Endothelial cell of umbilical vein (primary cell): ENCODE data around the gene LRCH1. TPM values are rescaled to one million over a fixed set of nuclear protein-coding genes. Genes with fewer than 3 reads are reported as not detected.

ENCODE experiments used
- BruUV-seq: library from RNA; stranded (reverse); fragments of 400-500 nt; replicated peaks from 2 replicates; lab custom pipeline; 2021; lab: Mats Ljungman, UMichigan
- CTCF ChIA-PET: fragments of 300-600, 350-600 bp; sonication (Branson Sonifier 250); formaldehyde crosslinking; loops from one replicate; lab custom pipeline; 2021; ENCODE audit warnings: antibody characterized with exemption, inconsistent platforms; lab: Charles Lee
- POLR2A ChIA-PET: fragments of 300-600, 350-600 bp; sonication (Branson Sonifier 250); formaldehyde crosslinking; loops from one replicate; lab custom pipeline; 2021; ENCODE audit warnings: antibody characterized with exemption, inconsistent platforms; lab: Charles Lee
- DNase-seq: peaks from one replicate; pipeline ENCODE4 v3.0.0-alpha.2; 2011; ENCODE audit warnings: low read depth, low spot score
- FAIRE-seq: peaks from 2 replicates; lab custom pipeline; 2011; peaks lifted over from hg19 to GRCh38; lab: Jason Lieb, UNC
- H2AFZ ChIP-seq: 2 replicates; pipeline ENCODE4 v1.6.0; 2012; ENCODE audit warnings: low read depth, low read length, control low read depth, inconsistent platforms
- H3K27ac ChIP-seq: 2 replicates; pipeline ENCODE4 v1.5.1; 2011; ENCODE audit warnings: low read depth, mild to moderate bottlenecking, control low read depth, low read length, moderate library complexity; ENCODE audit not compliant: insufficient read depth
- H3K27me3 ChIP-seq, 2 experiments: 2 replicates each; pipeline versions ENCODE4 v1.6.0 to v1.6.1; 2011; ENCODE audit warnings: low read length in 2 of 2, mixed read lengths in 1 of 2; ENCODE audit not compliant: control insufficient read depth in 2 of 2, insufficient read depth in 2 of 2
- H3K36me3 ChIP-seq, 2 experiments: 2 replicates in 1 of 2; 3 replicates in 1 of 2; pipeline ENCODE4 v1.5.1; 2011; ENCODE audit warnings: low read length in 2 of 2, mild to moderate bottlenecking in 1 of 2, moderate library complexity in 1 of 2; ENCODE audit not compliant: control insufficient read depth in 2 of 2, insufficient read depth in 2 of 2; ENCODE audit errors: extremely low read depth in 1 of 2
- H3K4me1 ChIP-seq: 3 replicates; pipeline ENCODE4 v1.5.1; 2011; ENCODE audit warnings: mild to moderate bottlenecking, low read length; ENCODE audit not compliant: control insufficient read depth, insufficient read depth; ENCODE audit errors: extremely low read depth
- H3K4me2 ChIP-seq: 2 replicates; pipeline ENCODE4 v1.6.1; 2011; ENCODE audit warnings: low read length, control low read depth, mixed read lengths; ENCODE audit not compliant: insufficient read depth
- H3K4me3 ChIP-seq, 3 experiments: fragments of 200-600 bp in 1 of 3; sonication (generic), shearing (Covaris generic) in 1 of 3; replicated peaks in 1 of 3; 2 replicates each; pipeline ENCODE4 v1.5.1; 2011 to 2016; ENCODE audit warnings: control low read depth in 3 of 3, low read length in 3 of 3, mild to moderate bottlenecking in 2 of 3, inconsistent platforms in 1 of 3, low read depth in 1 of 3, moderate library complexity in 1 of 3; ENCODE audit not compliant: insufficient read depth in 1 of 3
- H3K79me2 ChIP-seq: 2 replicates; pipeline ENCODE4 v1.6.0; 2012; ENCODE audit warnings: low read length, inconsistent platforms; ENCODE audit not compliant: control insufficient read depth, insufficient read depth
- H3K9ac ChIP-seq: replicated peaks from 2 replicates; pipeline ENCODE3; 2011; ENCODE audit warnings: low read length, control low read depth; ENCODE audit not compliant: insufficient read depth; ENCODE audit errors: extremely low read depth
- H3K9me1 ChIP-seq: replicated peaks from 3 replicates; pipeline ENCODE4 v1.6.0; 2011; ENCODE audit warnings: mild to moderate bottlenecking, low read length; ENCODE audit not compliant: control insufficient read depth, insufficient read depth; ENCODE audit errors: extremely low read depth
- H3K9me3 ChIP-seq: replicated peaks from 2 replicates; pipeline ENCODE4 v1.5.1; 2012; ENCODE audit warnings: low read length, inconsistent platforms; ENCODE audit not compliant: control insufficient read depth, insufficient read depth
- H4K20me1 ChIP-seq: replicated peaks from 2 replicates; pipeline ENCODE3; 2011; ENCODE audit warnings: mild to moderate bottlenecking, low read length; ENCODE audit not compliant: control insufficient read depth, insufficient read depth; ENCODE audit errors: extremely low read depth
- CTCF ChIP-seq, 2 donors: IDR thresholded peaks; 1 replicate in 1 of 2; 2 replicates in 1 of 2; pipeline ENCODE4 v1.5.1; 2011; ENCODE audit warnings: low read length in 2 of 2, mild to moderate bottlenecking in 2 of 2, moderate library complexity in 2 of 2, control low read depth in 1 of 2, inconsistent platforms in 1 of 2, low read depth in 1 of 2; ENCODE audit not compliant: insufficient read depth in 1 of 2; ENCODE audit errors: extremely low read depth in 1 of 2
- EZH2 ChIP-seq: IDR thresholded peaks from 2 replicates; pipeline ENCODE4 v1.6.1; 2012; ENCODE audit warnings: borderline replicate concordance, low read depth, mild to moderate bottlenecking, moderate library complexity, low read length, inconsistent platforms; ENCODE audit not compliant: severe bottlenecking
- FOS ChIP-seq: IDR thresholded peaks from 2 replicates; pipeline ENCODE4 v1.6.1; 2011; ENCODE audit warnings: mild to moderate bottlenecking, low read length, moderate library complexity, borderline replicate concordance; ENCODE audit not compliant: insufficient read depth
- GATA2 ChIP-seq: IDR thresholded peaks from 2 replicates; pipeline ENCODE4 v1.7.0; 2011; ENCODE audit warnings: low read depth, mild to moderate bottlenecking, moderate library complexity, mixed read lengths, low read length; ENCODE audit not compliant: insufficient read length, insufficient read depth
- JUN ChIP-seq: IDR thresholded peaks from 2 replicates; pipeline ENCODE4 v1.6.1; 2011; ENCODE audit warnings: borderline replicate concordance, low read depth; ENCODE audit not compliant: insufficient read length, insufficient read depth
- MAX ChIP-seq: IDR thresholded peaks from 2 replicates; pipeline ENCODE4 v1.6.1; 2011; ENCODE audit not compliant: insufficient read depth, insufficient read length
- MYC ChIP-seq: IDR thresholded peaks from one replicate; pipeline ENCODE4 v1.6.1; 2011; ENCODE audit warnings: mild to moderate bottlenecking, low read depth, low read length
- POLR2A ChIP-seq: IDR thresholded peaks from 2 replicates; pipeline ENCODE4 v1.6.1; 2012; ENCODE audit warnings: low read depth, mild to moderate bottlenecking, control low read depth, low read length
- POLR2AphosphoS5 ChIP-seq: IDR thresholded peaks from 2 replicates; pipeline ENCODE4 v1.6.1; 2012; ENCODE audit warnings: low read depth, mild to moderate bottlenecking, control low read depth, low read length, moderate library complexity; ENCODE audit not compliant: insufficient read depth
- dilution Hi-C: fragments of 300-500 bp; cut with MboI; formaldehyde crosslinking; loops from one replicate; pipeline ENCODE4 v1.15.0; 2019; ENCODE audit warnings: low sequenced_read_pairs; ENCODE audit not compliant: extremely low pct_ligation_motif_present
- intact Hi-C: fragments of 100-400 bp; cut with micrococcal nuclease; formaldehyde crosslinking; loops from one replicate; pipeline ENCODE4 v1.10.0; 2022
- polyA plus RNA-seq, 4 experiments: library from polyadenylated mRNA; depleted of rRNA in 3 of 4; stranded (reverse) in 3 of 4; unstranded in 1 of 4; fragments of >200 nt; gene quantifications; 2 replicates each; pipeline versions ENCODE4 v1.2.1 to v1.2.3, GENCODE V29; 2011 to 2012; ENCODE audit warnings: missing spikeins in 1 of 4
- total RNA-seq: library from RNA; stranded (reverse); gene quantifications from 2 replicates; pipeline ENCODE4 v1.2.3, GENCODE V29; 2021

The LRCH1 gene
- total and polyA plus RNA-seq, 2 donors (not counting 3 experiments of a cell fraction or from before 2014, with no cell fraction given): 5.4 to 16.5 TPM

- H3K9ac ChIP-seq: no peak overlapping the region
- H3K27ac ChIP-seq: no peak overlapping the region
- H2AFZ ChIP-seq: no peak overlapping the region
- intact Hi-C loops (no loop called here), dilution Hi-C loops (no loop called here)
- no TSS peak for BruUV-seq
- H3K36me3 ChIP-seq: no peaks in the 10 kb centered on the region
- no peaks in the 10 kb centered on the region for H3K27me3 ChIP-seq
- H3K9me3 ChIP-seq: no peaks in the 10 kb centered on the region
- DNase-seq: no peak
- no peaks in the 10 kb centered on the region for H3K9me1 ChIP-seq
- TF ChIP-seq FOS (no peak), MAX (no peak), EZH2 (no peak), MYC (no peak), POLR2A (no peak), CTCF (IDR thresholded peaks at IDR 0.05; ENCODE audit: extremely low read depth in 1 of 2, insufficient read depth in 1 of 2, low read depth in 1 of 2, low read length in 2 of 2) (no peak), POLR2AphosphoS5 (no peak), GATA2 (no peak), JUN (no peak)
- ChIA-PET POLR2A (no interaction called here), CTCF (interaction anchor here (0.8 to 2.2 kb wide), 3 partner anchors 8 to 160 kb away, joined by 3 to 12 read pairs (median 4); partner anchors contain the start of gene LRCH1)
- H3K4me1 ChIP-seq: peaks cover 35% of the 10 kb centered on the region
- H3K4me3 ChIP-seq: no peak overlapping the region
- H3K4me2 ChIP-seq: no peak overlapping the region
- H4K20me1 ChIP-seq: no peaks in the 10 kb centered on the region
- H3K79me2 ChIP-seq: peaks cover 68% of the 10 kb centered on the region
- no peak for FAIRE-seq
These were observed 7.8 kb downstream of the LRCH1 start for GRCh38 chr13:46560778-46561177.
